VCaP (cell line): ENCODE data around the gene SERTAD2.

Experiments
- H3K27ac ChIP-seq: fragments of 450-650 bp; 2 replicates; pipeline ENCODE4 v1.5.1; 2017
- TF ChIP-seq, protein P1 (sequence below): fragments of 450-650 bp; conservative IDR thresholded peaks from 2 replicates; pipeline ENCODE4 v1.5.1; 2017; ENCODE audit warnings: mild to moderate bottlenecking, moderate library complexity

Gene SERTAD2

GRCh38 chr2:64669288-64669687, 15.6 kb upstream of the SERTAD2 start:
- TF ChIP-seq, protein P1, sequence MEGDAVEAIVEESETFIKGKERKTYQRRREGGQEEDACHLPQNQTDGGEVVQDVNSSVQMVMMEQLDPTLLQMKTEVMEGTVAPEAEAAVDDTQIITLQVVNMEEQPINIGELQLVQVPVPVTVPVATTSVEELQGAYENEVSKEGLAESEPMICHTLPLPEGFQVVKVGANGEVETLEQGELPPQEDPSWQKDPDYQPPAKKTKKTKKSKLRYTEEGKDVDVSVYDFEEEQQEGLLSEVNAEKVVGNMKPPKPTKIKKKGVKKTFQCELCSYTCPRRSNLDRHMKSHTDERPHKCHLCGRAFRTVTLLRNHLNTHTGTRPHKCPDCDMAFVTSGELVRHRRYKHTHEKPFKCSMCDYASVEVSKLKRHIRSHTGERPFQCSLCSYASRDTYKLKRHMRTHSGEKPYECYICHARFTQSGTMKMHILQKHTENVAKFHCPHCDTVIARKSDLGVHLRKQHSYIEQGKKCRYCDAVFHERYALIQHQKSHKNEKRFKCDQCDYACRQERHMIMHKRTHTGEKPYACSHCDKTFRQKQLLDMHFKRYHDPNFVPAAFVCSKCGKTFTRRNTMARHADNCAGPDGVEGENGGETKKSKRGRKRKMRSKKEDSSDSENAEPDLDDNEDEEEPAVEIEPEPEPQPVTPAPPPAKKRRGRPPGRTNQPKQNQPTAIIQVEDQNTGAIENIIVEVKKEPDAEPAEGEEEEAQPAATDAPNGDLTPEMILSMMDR, result no peak
- H3K27ac ChIP-seq, result no peak overlapping the region

- H3K27ac ChIP-seq, result no peak overlapping the region
- TF ChIP-seq, protein P1, result no peak
These were observed 14.8 kb upstream of the SERTAD2 start for GRCh38 chr2:64668542-64668941.

GRCh38 chr2:64667535-64667934, 13.8 kb upstream of the SERTAD2 start:
- TF ChIP-seq, protein P1, result no peak
- H3K27ac ChIP-seq, result no peak overlapping the region

DNA sequence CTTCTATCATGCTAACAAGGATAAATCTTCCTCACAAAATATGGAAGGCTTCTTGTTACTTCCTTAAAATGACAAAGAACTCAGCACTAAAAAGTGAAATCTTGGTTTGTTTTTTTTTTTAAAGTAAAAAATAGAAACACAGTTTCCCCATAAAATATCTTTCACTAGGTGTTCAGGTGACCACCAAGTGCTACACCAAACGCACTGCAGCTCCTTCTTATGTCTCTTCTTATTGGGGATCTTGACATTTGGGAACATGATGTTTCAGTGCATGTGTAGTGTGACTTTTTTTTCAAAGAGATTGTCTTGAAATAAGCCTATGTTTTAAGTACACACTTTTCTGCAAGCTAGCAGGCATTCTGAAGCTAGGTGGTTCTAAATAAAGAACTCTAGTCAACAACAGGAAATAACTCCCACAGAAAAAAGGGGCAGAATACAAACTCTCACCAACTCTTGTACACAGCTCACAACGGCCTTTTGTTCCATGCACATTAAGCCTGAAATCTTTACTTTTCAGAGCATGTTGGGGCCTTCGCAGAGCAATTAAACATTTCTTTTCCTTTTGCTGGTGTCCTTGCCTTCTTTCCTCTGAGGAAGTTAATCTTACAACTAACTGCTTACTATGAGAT, 13.2 kb upstream of the SERTAD2 start:
- TF ChIP-seq, protein P1, result no peak
- H3K27ac ChIP-seq, result no peak overlapping the region

DNA sequence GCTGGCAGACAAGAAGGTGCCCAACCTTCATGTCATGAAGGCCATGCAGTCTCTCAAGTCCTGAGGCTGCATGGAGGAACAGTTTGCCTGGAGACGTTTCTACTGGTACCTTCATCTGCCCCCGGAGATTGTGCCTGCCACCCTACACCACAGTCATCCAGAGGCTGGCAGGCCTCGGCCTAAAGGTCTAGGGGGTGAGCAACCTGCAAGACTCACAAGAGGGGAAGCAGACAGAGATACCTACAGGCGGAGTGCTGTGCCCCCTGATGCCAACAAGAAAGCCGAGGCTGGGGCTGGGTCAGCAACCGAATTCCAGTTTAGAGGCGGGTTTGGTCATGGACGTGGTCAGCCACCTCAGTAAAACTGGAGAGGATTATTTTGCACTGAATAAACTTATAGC, 12.0 kb upstream of the SERTAD2 start:
- no peak overlapping the region for H3K27ac ChIP-seq
- TF ChIP-seq, protein P1, result no peak

DNA sequence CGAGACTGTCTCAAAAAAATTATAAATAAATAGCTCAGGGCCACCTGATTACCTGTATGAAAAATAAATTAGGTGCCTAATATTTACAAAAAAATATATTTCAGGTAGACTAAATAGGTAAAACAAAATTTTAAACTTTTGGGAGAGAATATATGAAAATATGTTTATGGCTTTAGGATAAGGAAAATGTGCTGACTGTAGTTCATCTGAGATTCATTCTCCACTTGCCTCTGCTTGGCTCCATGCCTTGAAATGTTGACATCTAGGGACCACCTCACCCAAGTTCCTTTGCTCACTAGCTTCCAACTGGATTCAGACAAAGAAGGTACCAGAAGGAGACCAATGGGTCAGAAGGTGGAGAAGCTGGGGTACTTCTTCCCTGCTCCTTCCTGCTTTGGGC, 9.7 kb upstream of the SERTAD2 start:
- H3K27ac ChIP-seq, result no peak overlapping the region
- TF ChIP-seq, protein P1, result no peak

- TF ChIP-seq, protein P1, result no peak
These were observed 8.0 kb upstream of the SERTAD2 start for GRCh38 chr2:64661741-64662169.

More at GRCh38 chr2:64661741-64662169, 8.0 kb upstream of the SERTAD2 start:
- no peak overlapping the region for H3K27ac ChIP-seq
